ENCODE results near the gene C19orf33.
"Not testable (repeated sequence)": the region's sequence is repeated elsewhere in the genome, so short reads cannot be mapped to it uniquely, and the experiment has no call there.

Gene C19orf33

GRCh38 chr19:38309615-38310278 lies 5.7 kb downstream of the C19orf33 start:
- no peak for DNase-seq

GRCh38 chr19:38310279-38310670 lies 6.2 kb downstream of the C19orf33 start:
- no peak for DNase-seq

- DNase-seq = no peak
Measured at GRCh38 chr19:38310986-38311385, 6.9 kb downstream of the C19orf33 start.

GRCh38 chr19:38315657-38316476 lies 11.8 kb downstream of the C19orf33 start, which contains the start of gene YIF1B:
YIF1B (minus strand) TSS chr19:38315947; CDS start chr19:38315917, 30 bp downstream.
- peak; percentile 98 for DNase-seq

- peak; percentile 65 for DNase-seq
Measured at GRCh38 chr19:38316477-38317067, 12.5 kb downstream of the C19orf33 start.

- peak; percentile 77 for DNase-seq
Measured at GRCh38 chr19:38317104-38317612, 13.1 kb downstream of the C19orf33 start.

GRCh38 chr19:38318660-38319059 lies 14.6 kb downstream of the C19orf33 start:
- DNase-seq = no peak

GRCh38 chr19:38319421-38320258 lies 15.6 kb downstream of the C19orf33 start, which contains the start of gene KCNK6:
KCNK6 (plus strand) TSS chr19:38319845; CDS start chr19:38319951, 106 bp downstream.
- DNase-seq = peak; percentile 84

- DNase-seq = no peak
Measured at GRCh38 chr19:38320969-38321339, 16.9 kb downstream of the C19orf33 start.

- DNase-seq = no peak
Measured at GRCh38 chr19:38321646-38322196, 17.7 kb downstream of the C19orf33 start.

GRCh38 chr19:38323291-38323690 lies 19.2 kb downstream of the C19orf33 start:
- no peak for DNase-seq

GRCh38 chr19:38324431-38324830 lies 20.4 kb downstream of the C19orf33 start:
- DNase-seq = no peak

- no peak for DNase-seq
Measured at GRCh38 chr19:38326591-38326990, 22.5 kb downstream of the C19orf33 start.

GRCh38 chr19:38329651-38330050 lies 25.6 kb downstream of the C19orf33 start:
- no peak for DNase-seq

GRCh38 chr19:38331728-38332127 lies 27.7 kb downstream of the C19orf33 start:
- no peak for DNase-seq

- no peak for DNase-seq
Measured at GRCh38 chr19:38333245-38333644, 29.2 kb downstream of the C19orf33 start.

GRCh38 chr19:38335949-38336637 lies 32.0 kb downstream of the C19orf33 start:
- peak; percentile 98 for DNase-seq

GRCh38 chr19:38336638-38337359 lies 32.7 kb downstream of the C19orf33 start:
- DNase-seq = peak; percentile 97

- no peak for DNase-seq
Measured at GRCh38 chr19:38337360-38337653, 33.3 kb downstream of the C19orf33 start.

GRCh38 chr19:38339011-38339410 lies 35.0 kb downstream of the C19orf33 start:
- not testable (repeated sequence) for DNase-seq

- no peak for DNase-seq
Measured at GRCh38 chr19:38340927-38341326, 36.9 kb downstream of the C19orf33 start.
